ENCODE measurements around the gene SMG1. TPM values are rescaled to one million over a fixed set of nuclear protein-coding genes. Genes with fewer than 3 reads are reported as not detected.
"Not testable (repeated sequence)": the region's sequence is repeated elsewhere in the genome, so short reads cannot be mapped to it uniquely, and the experiment has no call there.

Gene SMG1
- total RNA-seq, 5 donors from 2014 or later (not counting 1 experiment from before 2014, with no cell fraction given): 134 to 173 (median 166) TPM

DNA sequence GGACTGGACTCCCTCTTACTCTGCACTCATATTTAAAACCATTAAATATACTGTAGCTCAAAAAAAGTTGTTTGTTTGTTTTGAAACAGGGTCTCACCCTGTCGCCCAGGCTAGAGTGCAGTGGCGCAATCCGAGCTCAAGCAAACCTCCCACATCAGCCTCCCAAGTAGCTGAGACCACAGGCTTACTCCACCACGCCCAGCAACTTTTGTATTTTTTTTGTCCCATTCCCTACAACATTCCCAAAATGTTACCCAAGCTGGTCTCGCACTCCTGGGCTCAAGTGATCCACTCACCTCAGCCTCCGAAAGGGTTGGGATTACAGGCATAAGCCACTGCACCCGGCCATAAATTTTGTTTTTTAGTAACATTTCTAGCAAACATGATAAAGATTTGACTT lies 23.4 kb downstream of the SMG1 start:
- H3K27ac ChIP-seq (ENCODE audit: low read length); CTCF ChIA-PET: not testable (repeated sequence)

DNA sequence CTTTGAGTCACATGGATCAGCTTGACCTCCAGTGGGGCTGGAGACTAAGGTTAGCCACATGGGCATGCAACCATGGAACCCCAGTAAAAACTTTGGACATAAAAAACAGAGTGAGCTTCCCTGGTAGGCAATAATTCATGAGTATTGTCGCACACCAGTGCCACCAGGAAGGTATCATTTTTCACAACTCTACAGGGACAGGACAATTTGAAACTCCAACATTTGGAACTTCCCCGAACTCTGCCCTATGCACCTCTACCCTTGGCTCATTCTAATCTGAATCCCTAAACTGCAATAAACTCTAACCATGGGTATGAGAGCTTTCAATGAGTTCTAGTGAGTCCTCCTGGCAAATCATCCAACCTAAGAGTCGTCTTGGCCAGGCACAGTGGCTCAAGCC lies 24.2 kb downstream of the SMG1 start:
- no CpG with 5 or more reads among the region's 3 CpGs for WGBS (ENCODE audit: insufficient coverage)
- ATAC-seq (replicated peaks in 1 of 4); H3K4me3 ChIP-seq (ENCODE audit: control insufficient read depth in 1 of 2, extremely low read depth in 1 of 2, low read length in 1 of 2); H3K36me3 ChIP-seq (ENCODE audit: control insufficient read depth in 2 of 2, extremely low read depth in 1 of 2, insufficient read depth in 1 of 2, low read length in 1 of 2); H3K9me3 Mint-ChIP-seq; H3K27me3 Mint-ChIP-seq; DNase-seq; H3K27ac Mint-ChIP-seq; CTCF ChIA-PET; H3K4me3 Mint-ChIP-seq; H3K27me3 ChIP-seq (replicated peaks in 1 of 2; ENCODE audit: control insufficient read depth in 2 of 2, extremely low read depth in 1 of 2, insufficient read depth in 2 of 2, low read length in 1 of 2); H3K4me1 ChIP-seq (ENCODE audit: control insufficient read depth in 1 of 2, extremely low read depth in 1 of 2, insufficient read depth in 2 of 2, low read length in 2 of 2); H3K9me3 ChIP-seq; H3K27ac ChIP-seq (ENCODE audit: low read length): not testable (repeated sequence)
- Mint-ChIP-seq H3K4me1 (peaks cover 61 to 68% (median 61%) of the 10 kb centered on the region in 3 donors), H3K36me3 (peaks cover 16% of the 10 kb centered on the region)
- POLR2A ChIA-PET: interaction anchor here in 1 of 2 donors (0.5 to 0.6 kb wide), 2 partner anchors 9 to 107 kb away, joined by 5 to 16 read pairs; no protein-coding TSS in a partner anchor

More for the DNA sequence above, 23.4 kb downstream of the SMG1 start:
- not testable (repeated sequence) for H3K9me3 ChIP-seq; H3K9me3 Mint-ChIP-seq; H3K36me3 ChIP-seq (ENCODE audit: control insufficient read depth in 2 of 2, extremely low read depth in 1 of 2, insufficient read depth in 1 of 2, low read length in 1 of 2); H3K4me3 ChIP-seq (ENCODE audit: control insufficient read depth in 1 of 2, extremely low read depth in 1 of 2, low read length in 1 of 2); H3K27ac Mint-ChIP-seq; H3K4me1 ChIP-seq (ENCODE audit: control insufficient read depth in 1 of 2, extremely low read depth in 1 of 2, insufficient read depth in 2 of 2, low read length in 2 of 2); H3K4me3 Mint-ChIP-seq; ATAC-seq (replicated peaks in 1 of 4); H3K27me3 Mint-ChIP-seq; DNase-seq; H3K27me3 ChIP-seq (replicated peaks in 1 of 2; ENCODE audit: control insufficient read depth in 2 of 2, extremely low read depth in 1 of 2, insufficient read depth in 2 of 2, low read length in 1 of 2)
- 91% methylated on average over 5 of the region's 7 CpGs for WGBS (ENCODE audit: insufficient coverage)
- Mint-ChIP-seq H3K36me3 (peaks cover 17% of the 10 kb centered on the region), H3K4me1 (peaks cover 63 to 66% (median 65%) of the 10 kb centered on the region in 3 donors)
- POLR2A ChIA-PET: interaction anchor here in 1 of 2 donors (0.6 kb wide), 1 partner anchor 9 kb away, joined by 5 read pairs; no protein-coding TSS in a partner anchor

DNA sequence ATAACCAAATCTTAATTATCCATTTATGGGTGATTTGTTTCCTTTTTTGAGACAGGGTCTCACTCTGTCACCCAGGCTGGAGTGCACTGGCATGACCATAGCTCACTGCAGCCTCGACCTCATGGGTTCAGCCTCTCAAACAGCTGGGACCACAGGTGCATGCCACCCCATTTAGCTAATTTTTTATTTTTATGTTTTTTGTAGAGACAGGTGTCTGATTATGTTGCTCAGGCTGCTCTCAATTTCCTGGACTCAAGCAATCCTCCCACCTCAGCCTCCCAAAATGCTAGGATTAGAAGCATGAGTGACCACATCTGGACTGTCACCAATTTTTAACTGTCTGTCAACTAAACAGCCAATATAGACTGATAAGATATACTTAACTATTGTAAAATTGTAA lies 25.0 kb downstream of the SMG1 start:
- peaks cover 11% of the 10 kb centered on the region for H3K36me3 Mint-ChIP-seq
- H3K4me3 ChIP-seq (ENCODE audit: control insufficient read depth in 1 of 2, extremely low read depth in 1 of 2, low read length in 1 of 2); H3K27ac ChIP-seq (ENCODE audit: low read length); H3K4me3 Mint-ChIP-seq; CTCF ChIA-PET; H3K27ac Mint-ChIP-seq; H3K36me3 ChIP-seq (ENCODE audit: control insufficient read depth in 2 of 2, extremely low read depth in 1 of 2, insufficient read depth in 1 of 2, low read length in 1 of 2); DNase-seq; POLR2A ChIA-PET; H3K27me3 ChIP-seq (replicated peaks in 1 of 2; ENCODE audit: control insufficient read depth in 2 of 2, extremely low read depth in 1 of 2, insufficient read depth in 2 of 2, low read length in 1 of 2); H3K4me1 ChIP-seq (ENCODE audit: control insufficient read depth in 1 of 2, extremely low read depth in 1 of 2, insufficient read depth in 2 of 2, low read length in 2 of 2); H3K9me3 ChIP-seq; H3K27me3 Mint-ChIP-seq; H3K9me3 Mint-ChIP-seq; ATAC-seq (replicated peaks in 1 of 4): not testable (repeated sequence)
- no CpG with 5 or more reads among the region's 1 CpG for WGBS (ENCODE audit: insufficient coverage)
- peaks cover 54 to 62% (median 56%) of the 10 kb centered on the region in 3 donors for H3K4me1 Mint-ChIP-seq

DNA sequence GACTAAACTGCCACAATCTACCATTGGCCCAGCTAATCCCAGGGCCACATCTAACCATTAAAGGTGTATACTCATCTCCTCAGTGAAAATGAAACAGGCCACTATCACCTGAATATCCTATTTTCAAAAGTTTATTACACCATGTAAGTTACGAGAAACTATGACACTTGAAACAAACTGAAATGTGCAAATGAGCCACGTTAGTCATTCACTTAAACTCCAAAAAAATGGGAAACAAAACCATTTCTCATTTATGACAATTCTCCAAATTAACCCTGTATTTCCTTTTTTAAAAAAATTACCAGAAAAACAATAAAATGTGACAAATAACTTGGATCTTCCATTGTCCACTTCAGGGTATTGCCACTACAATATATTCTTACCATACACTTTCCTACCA lies 41.8 kb downstream of the SMG1 start:
- POLR2A ChIA-PET; H3K4me1 Mint-ChIP-seq; DNase-seq; H3K4me1 ChIP-seq (ENCODE audit: control insufficient read depth in 1 of 2, extremely low read depth in 1 of 2, insufficient read depth in 2 of 2, low read length in 2 of 2); H3K27me3 ChIP-seq (replicated peaks in 1 of 2; ENCODE audit: control insufficient read depth in 2 of 2, extremely low read depth in 1 of 2, insufficient read depth in 2 of 2, low read length in 1 of 2); H3K4me3 ChIP-seq (ENCODE audit: control insufficient read depth in 1 of 2, extremely low read depth in 1 of 2, low read length in 1 of 2); H3K27ac Mint-ChIP-seq; ATAC-seq (replicated peaks in 1 of 4); H3K27me3 Mint-ChIP-seq; H3K4me3 Mint-ChIP-seq; H3K9me3 ChIP-seq; H3K9me3 Mint-ChIP-seq; H3K27ac ChIP-seq (ENCODE audit: low read length): not testable (repeated sequence)
- CTCF ChIA-PET: interaction anchor here in 1 of 2 donors (1.2 kb wide), 1 partner anchor 83 kb away, joined by 4 read pairs; the partner anchor contains the start of gene ARL6IP1
- 92% methylated on average over 2 of the region's 2 CpGs for WGBS (ENCODE audit: insufficient coverage)
- H3K36me3 ChIP-seq (ENCODE audit: control insufficient read depth in 2 of 2, extremely low read depth in 1 of 2, insufficient read depth in 1 of 2, low read length in 1 of 2): peaks cover 2 to 26% of the 10 kb centered on the region in 2 donors
- peaks cover 20% of the 10 kb centered on the region for H3K36me3 Mint-ChIP-seq

DNA sequence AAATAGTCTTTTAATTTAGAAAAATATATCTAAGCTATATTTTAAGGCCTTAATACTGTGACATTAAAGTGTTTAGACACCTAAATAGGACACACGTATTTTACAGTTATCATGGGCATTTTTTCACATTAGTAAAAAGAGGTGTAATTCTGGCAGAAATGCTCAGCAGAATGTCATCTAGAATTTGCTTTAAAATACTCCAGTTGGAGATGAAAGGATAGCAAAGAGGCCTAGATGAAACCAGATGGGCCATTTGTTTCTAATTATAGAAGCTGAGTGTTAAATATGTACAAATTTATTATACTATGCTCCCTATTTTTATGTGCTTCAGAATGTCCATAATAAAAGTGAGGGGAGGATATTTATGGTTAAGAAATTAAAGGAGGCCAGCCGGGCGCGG lies 48.5 kb downstream of the SMG1 start:
- H3K9me3 ChIP-seq; CTCF ChIA-PET; DNase-seq; ATAC-seq (replicated peaks in 1 of 4); H3K27ac Mint-ChIP-seq; H3K4me3 Mint-ChIP-seq; H3K27ac ChIP-seq (ENCODE audit: low read length); H3K27me3 Mint-ChIP-seq; H3K27me3 ChIP-seq (replicated peaks in 1 of 2; ENCODE audit: control insufficient read depth in 2 of 2, extremely low read depth in 1 of 2, insufficient read depth in 2 of 2, low read length in 1 of 2); H3K4me1 ChIP-seq (ENCODE audit: control insufficient read depth in 1 of 2, extremely low read depth in 1 of 2, insufficient read depth in 2 of 2, low read length in 2 of 2); H3K4me1 Mint-ChIP-seq; POLR2A ChIA-PET; H3K9me3 Mint-ChIP-seq; H3K4me3 ChIP-seq (ENCODE audit: control insufficient read depth in 1 of 2, extremely low read depth in 1 of 2, low read length in 1 of 2): not testable (repeated sequence)
- WGBS (ENCODE audit: insufficient coverage): no CpG with 5 or more reads among the region's 4 CpGs
- peaks cover 17% of the 10 kb centered on the region for H3K36me3 Mint-ChIP-seq
- peaks cover 5 to 28% of the 10 kb centered on the region in 2 donors for H3K36me3 ChIP-seq (ENCODE audit: control insufficient read depth in 2 of 2, extremely low read depth in 1 of 2, insufficient read depth in 1 of 2, low read length in 1 of 2)

DNA sequence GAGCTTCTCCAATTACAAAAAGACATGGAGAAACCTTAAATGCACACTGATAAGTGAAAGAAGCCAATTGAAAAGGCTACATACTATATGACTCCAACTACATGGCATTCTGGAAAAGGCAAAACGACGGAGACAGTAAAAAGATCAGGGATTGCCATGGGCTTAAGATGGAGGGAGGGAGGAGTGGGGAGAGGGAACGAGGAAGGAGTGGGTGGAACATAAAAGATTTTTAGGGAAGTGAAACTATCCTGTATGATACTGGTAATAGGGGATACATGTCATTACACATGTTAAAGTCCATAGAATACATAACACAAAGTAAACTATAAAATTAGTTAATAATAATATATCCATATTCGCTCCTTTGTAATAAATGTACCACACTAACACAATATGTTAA lies 48.9 kb downstream of the SMG1 start:
- H3K27me3 Mint-ChIP-seq; H3K27ac ChIP-seq (ENCODE audit: low read length); ATAC-seq (replicated peaks in 1 of 4); H3K27me3 ChIP-seq (replicated peaks in 1 of 2; ENCODE audit: control insufficient read depth in 2 of 2, extremely low read depth in 1 of 2, insufficient read depth in 2 of 2, low read length in 1 of 2); H3K9me3 ChIP-seq; H3K4me3 ChIP-seq (ENCODE audit: control insufficient read depth in 1 of 2, extremely low read depth in 1 of 2, low read length in 1 of 2); H3K4me1 Mint-ChIP-seq; DNase-seq; CTCF ChIA-PET; H3K4me1 ChIP-seq (ENCODE audit: control insufficient read depth in 1 of 2, extremely low read depth in 1 of 2, insufficient read depth in 2 of 2, low read length in 2 of 2); POLR2A ChIA-PET; H3K9me3 Mint-ChIP-seq; H3K4me3 Mint-ChIP-seq; H3K27ac Mint-ChIP-seq: not testable (repeated sequence)
- H3K36me3 ChIP-seq (ENCODE audit: control insufficient read depth in 2 of 2, extremely low read depth in 1 of 2, insufficient read depth in 1 of 2, low read length in 1 of 2): peaks cover 3 to 26% of the 10 kb centered on the region in 2 donors
- WGBS (ENCODE audit: insufficient coverage): no CpG with 5 or more reads among the region's 4 CpGs
- peaks cover 17% of the 10 kb centered on the region for H3K36me3 Mint-ChIP-seq

DNA sequence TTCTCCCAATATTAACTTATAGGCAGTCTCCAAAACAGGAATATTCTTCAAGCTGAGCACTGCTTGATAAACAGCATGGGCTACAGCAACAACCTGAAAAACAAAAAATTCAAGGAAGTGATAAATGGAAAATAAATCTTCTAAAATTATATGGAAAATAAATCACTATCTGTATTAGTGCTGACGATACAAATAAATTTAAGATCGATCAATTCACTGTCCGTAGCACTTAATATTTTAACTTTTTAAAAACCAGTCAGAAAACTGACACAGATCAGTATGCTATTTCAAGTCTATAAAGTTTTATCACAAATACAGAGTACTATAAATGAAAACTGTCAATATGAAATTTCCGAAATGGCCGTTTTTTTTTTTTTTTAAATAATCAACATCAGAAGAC lies 49.9 kb downstream of the SMG1 start:
- POLR2A ChIA-PET; DNase-seq; H3K4me1 Mint-ChIP-seq; H3K9me3 Mint-ChIP-seq; H3K9me3 ChIP-seq; CTCF ChIA-PET; H3K4me1 ChIP-seq (ENCODE audit: control insufficient read depth in 1 of 2, extremely low read depth in 1 of 2, insufficient read depth in 2 of 2, low read length in 2 of 2); ATAC-seq (replicated peaks in 1 of 4); H3K4me3 ChIP-seq (ENCODE audit: control insufficient read depth in 1 of 2, extremely low read depth in 1 of 2, low read length in 1 of 2); H3K27me3 Mint-ChIP-seq; H3K27ac ChIP-seq (ENCODE audit: low read length); H3K27me3 ChIP-seq (replicated peaks in 1 of 2; ENCODE audit: control insufficient read depth in 2 of 2, extremely low read depth in 1 of 2, insufficient read depth in 2 of 2, low read length in 1 of 2); H3K4me3 Mint-ChIP-seq; H3K27ac Mint-ChIP-seq: not testable (repeated sequence)
- H3K36me3 Mint-ChIP-seq: peaks cover 19% of the 10 kb centered on the region
- peaks cover 3 to 18% of the 10 kb centered on the region in 2 donors for H3K36me3 ChIP-seq (ENCODE audit: control insufficient read depth in 2 of 2, extremely low read depth in 1 of 2, insufficient read depth in 1 of 2, low read length in 1 of 2)
- WGBS (ENCODE audit: insufficient coverage): no CpG with 5 or more reads among the region's 5 CpGs

Measured in T-cell (primary cell).